Measurements from ENCODE around the gene INPP5B. TPM values are rescaled to one million over a fixed set of nuclear protein-coding genes. Genes with fewer than 3 reads are reported as not detected.

INPP5B gene
- total and polyA plus RNA-seq, 2 experiments from 2014 or later: 6.9 to 29.1 TPM

GRCh38 chr1:37858931-37859506, 87.8 kb downstream of the INPP5B start (continued):
- no peak for TF ChIP-seq ZNF462 (CRISPR knock-in tag; IDR thresholded peaks at IDR 0.05)
- TF ChIP-seq CTCF (conservative IDR thresholded peaks at IDR 0.05; ENCODE audit: low read depth in 2 of 2): no peak
- TF ChIP-seq NANOG (IDR thresholded peaks at IDR 0.05; ENCODE audit: borderline replicate concordance): no peak
- no peak for TF ChIP-seq CREB1 (CRISPR knock-in tag; IDR thresholded peaks at IDR 0.05; ENCODE audit: low read depth)
- TF ChIP-seq STAT1 (IDR thresholded peaks at IDR 0.05; ENCODE audit: unreplicated experiment): no peak
- TF ChIP-seq EZH2 (IDR thresholded peaks at IDR 0.05; ENCODE audit: low read depth, unreplicated experiment): no peak
- TF ChIP-seq REST (IDR thresholded peaks at IDR 0.05; ENCODE audit: unreplicated experiment): no peak
- no peak for TF ChIP-seq ZNF331 (CRISPR knock-in tag; IDR thresholded peaks at IDR 0.05; ENCODE audit: low read depth)
